ENCODE results near the gene IQCM.
A peak's percentile ranks its signal among the peaks of the same experiment; 100 is the strongest.

DNA sequence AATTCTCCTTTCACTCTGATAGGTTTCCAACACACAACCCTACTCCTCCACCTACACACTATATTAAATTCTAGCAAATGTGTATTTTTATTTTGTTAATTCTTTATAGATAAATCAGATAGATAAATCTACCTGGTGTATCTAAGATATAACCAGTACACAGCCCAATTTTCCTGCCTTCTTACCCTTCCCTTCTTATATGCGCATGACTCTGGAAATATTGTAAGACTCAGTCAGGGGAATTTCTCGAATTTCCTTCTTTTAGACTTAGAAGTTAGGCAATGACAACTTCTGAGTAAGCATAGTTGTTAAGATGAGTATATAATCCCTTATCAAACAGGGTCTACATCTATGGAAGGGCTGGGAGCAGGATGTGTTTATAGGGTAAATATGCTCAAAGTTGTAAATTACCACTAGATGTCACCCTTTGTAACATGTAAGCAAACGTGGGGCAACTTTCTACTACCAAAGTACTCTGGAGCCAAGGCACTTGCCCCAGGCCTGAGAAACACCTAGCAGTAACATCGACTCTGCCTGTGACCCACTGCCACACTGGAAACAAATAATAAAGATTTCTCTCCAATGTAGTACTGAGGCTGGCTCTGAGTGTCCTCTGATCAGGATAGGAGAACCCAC, 444.7 kb downstream of the IQCM start:
- TF ChIP-seq, protein P1, sequence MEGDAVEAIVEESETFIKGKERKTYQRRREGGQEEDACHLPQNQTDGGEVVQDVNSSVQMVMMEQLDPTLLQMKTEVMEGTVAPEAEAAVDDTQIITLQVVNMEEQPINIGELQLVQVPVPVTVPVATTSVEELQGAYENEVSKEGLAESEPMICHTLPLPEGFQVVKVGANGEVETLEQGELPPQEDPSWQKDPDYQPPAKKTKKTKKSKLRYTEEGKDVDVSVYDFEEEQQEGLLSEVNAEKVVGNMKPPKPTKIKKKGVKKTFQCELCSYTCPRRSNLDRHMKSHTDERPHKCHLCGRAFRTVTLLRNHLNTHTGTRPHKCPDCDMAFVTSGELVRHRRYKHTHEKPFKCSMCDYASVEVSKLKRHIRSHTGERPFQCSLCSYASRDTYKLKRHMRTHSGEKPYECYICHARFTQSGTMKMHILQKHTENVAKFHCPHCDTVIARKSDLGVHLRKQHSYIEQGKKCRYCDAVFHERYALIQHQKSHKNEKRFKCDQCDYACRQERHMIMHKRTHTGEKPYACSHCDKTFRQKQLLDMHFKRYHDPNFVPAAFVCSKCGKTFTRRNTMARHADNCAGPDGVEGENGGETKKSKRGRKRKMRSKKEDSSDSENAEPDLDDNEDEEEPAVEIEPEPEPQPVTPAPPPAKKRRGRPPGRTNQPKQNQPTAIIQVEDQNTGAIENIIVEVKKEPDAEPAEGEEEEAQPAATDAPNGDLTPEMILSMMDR (IDR thresholded peaks at IDR 0.05), result peak; percentile 60
- TF ChIP-seq, protein P2, sequence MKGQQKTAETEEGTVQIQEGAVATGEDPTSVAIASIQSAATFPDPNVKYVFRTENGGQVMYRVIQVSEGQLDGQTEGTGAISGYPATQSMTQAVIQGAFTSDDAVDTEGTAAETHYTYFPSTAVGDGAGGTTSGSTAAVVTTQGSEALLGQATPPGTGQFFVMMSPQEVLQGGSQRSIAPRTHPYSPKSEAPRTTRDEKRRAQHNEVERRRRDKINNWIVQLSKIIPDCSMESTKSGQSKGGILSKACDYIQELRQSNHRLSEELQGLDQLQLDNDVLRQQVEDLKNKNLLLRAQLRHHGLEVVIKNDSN (IDR thresholded peaks at IDR 0.05; ENCODE audit: borderline replicate concordance, low read depth), result no peak

All from SK-N-SH (cell line).